ENCODE results near the gene COMMD4.
"Not testable (repeated sequence)": the region's sequence is repeated elsewhere in the genome, so short reads cannot be mapped to it uniquely, and the experiment has no call there.

Gene COMMD4

DNA sequence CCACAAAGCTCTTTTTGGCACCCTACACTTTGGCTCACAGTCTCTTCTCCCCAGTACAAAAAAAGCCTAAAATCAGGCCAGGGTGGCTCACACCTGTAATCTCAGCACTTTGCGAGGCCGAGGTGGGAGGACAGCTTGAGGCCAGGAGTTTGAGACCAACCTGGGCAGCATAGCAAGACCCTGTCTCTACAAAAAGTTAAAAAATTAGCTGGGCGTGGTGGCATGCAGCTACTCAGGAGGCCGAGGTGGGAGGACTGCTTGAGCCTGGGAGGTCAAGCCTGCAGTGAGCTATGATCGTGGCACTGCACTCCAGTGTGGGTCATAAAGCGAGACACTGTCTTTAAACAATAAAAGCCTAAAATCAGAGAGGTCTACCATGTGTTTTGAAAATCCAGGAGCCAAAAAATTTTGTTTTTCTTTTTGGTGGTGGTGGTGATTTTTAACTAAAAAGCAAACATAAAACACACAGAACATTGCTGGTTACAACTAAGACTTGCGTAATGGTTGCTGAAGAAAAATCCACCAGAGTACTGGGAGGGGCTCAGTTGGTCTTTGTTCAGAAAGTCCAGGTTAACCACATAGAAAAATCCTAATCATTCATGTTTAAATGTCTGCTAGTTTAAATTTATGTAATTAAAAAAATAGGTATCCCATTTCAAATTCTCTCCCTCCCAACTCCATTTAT, 34.2 kb downstream of the COMMD4 start:
- Mint-ChIP-seq H3K27ac (peak overlapping the region; percentile 93), H3K9me3 (no peaks in the 10 kb centered on the region), H3K4me3 (peak overlapping the region; percentile 89), H3K36me3 (peaks cover 86% of the 10 kb centered on the region), H3K4me1 (peaks cover 16% of the 10 kb centered on the region)
- DNase-seq (ENCODE audit: low spot score in 2 of 2) (no peak), ATAC-seq (no peak)

DNA sequence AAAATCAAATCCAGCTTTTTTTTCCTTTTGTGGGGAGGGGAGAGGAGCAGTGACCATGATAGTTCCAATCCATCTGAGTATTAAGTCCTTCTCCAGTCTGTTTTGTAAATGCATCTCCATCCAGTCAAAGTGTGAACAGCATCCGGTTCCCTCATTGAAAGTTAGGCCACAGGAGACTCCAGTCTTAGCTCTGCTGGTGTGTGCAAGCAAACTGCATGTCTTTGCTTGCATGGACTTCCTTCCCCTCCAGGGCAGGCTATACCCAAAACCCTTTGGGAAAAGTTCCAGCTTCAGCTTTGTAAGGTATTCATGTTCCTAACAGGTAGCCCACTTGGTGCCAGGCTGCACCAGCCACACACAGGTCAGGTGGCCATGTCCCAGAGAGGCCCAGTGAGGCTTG, 35.6 kb downstream of the COMMD4 start:
- no peak overlapping the region for H3K4me3 Mint-ChIP-seq
- no peak for DNase-seq (ENCODE audit: low spot score in 2 of 2)
- H3K27ac Mint-ChIP-seq = peak overlapping the region; percentile 14
- no peaks in the 10 kb centered on the region for H3K9me3 Mint-ChIP-seq
- ATAC-seq = no peak
- H3K36me3 Mint-ChIP-seq = peaks cover 88% of the 10 kb centered on the region
- peaks cover 16% of the 10 kb centered on the region for H3K4me1 Mint-ChIP-seq

DNA sequence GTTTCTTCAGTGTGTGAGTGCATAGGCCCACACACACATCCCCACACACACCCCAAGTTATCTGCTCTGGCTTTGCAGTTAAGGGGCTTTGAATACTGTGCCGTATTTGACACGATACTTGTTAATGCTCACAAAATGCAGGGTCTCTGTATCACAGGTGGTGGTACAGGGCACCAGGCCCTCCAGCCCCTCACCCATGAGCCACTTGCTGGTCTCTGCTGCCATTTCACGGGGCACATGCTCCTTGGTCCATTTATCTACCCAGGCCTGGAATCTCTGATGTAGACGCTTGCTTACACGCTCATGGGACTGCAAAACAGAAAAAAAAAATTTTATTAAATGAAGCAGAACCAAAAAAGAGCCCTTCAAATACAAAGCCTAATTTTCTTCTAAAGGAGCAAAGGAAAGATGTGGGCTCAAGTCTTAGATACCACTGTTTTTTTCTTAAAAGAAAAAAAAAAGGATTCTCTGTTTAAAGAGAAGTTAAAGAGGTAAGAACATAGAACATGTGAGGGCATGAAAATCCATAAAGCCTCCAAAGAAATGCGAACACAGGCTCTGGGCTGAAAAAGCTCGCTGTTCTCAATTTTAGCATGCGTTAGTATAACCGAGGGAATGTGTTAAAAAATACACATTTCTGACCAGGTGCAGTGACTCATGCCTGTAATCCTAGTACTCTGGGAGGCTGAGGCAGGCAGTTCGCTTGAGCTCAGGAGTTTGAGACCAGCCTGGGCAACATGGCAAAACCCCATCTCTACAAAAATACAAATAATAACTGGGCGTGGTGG, 36.2 kb downstream of the COMMD4 start:
- no peak for DNase-seq (ENCODE audit: low spot score in 2 of 2)
- H3K4me1 Mint-ChIP-seq = peaks cover 16% of the 10 kb centered on the region
- peak overlapping the region; percentile 26 for H3K27ac Mint-ChIP-seq
- H3K4me3 Mint-ChIP-seq = no peak overlapping the region
- peaks cover 94% of the 10 kb centered on the region for H3K36me3 Mint-ChIP-seq
- no peak for ATAC-seq
- H3K9me3 Mint-ChIP-seq = no peaks in the 10 kb centered on the region

DNA sequence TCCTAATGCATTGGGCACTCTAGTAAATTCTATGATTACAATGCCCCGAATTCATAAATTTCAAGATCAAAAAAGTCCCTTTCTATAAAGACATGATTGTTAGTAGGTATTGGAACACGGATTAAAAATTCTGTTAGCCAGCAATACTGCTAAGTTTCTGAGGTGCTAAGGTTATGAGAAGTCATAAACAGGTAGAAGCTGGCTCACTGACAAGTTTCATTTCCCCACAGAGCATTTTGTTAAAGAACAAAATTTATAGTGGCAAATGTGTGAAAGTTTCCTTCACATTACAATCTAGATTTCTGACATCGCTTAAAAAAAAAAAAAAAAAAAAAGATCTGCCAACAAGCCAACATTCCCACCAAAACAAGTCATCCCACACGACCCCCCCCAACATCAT, 44.9 kb downstream of the COMMD4 start:
- no peaks in the 10 kb centered on the region for H3K9me3 Mint-ChIP-seq
- H3K27ac Mint-ChIP-seq = peak overlapping the region; percentile 27
- DNase-seq (ENCODE audit: low spot score in 2 of 2) (no peak), ATAC-seq (no peak)
- H3K36me3 Mint-ChIP-seq = peaks cover 100% of the 10 kb centered on the region
- H3K4me3 Mint-ChIP-seq = no peak overlapping the region
- peaks cover 4% of the 10 kb centered on the region for H3K4me1 Mint-ChIP-seq

DNA sequence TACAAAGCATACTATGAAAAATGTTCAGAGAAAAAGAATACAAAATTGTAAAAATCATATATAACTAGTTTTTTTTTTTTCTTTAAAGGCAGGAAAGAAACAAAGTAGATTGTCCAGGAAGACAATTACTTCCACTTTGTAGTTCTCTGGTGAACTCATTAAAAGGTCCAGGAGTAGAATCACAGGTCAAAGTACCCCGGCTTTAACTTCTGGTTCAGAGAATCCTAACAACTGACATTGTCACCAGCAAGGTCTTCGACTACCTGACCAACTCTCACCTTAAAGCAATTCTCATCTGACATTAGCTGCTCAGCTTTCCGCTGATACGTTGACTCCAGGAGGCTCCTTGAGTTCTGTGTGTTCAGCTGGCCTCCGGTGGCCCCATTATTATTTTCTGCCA, 48.1 kb downstream of the COMMD4 start:
- H3K4me3 Mint-ChIP-seq; H3K9me3 Mint-ChIP-seq; DNase-seq (ENCODE audit: low spot score in 2 of 2); ATAC-seq: not testable (repeated sequence)
- peaks cover 12% of the 10 kb centered on the region for H3K4me1 Mint-ChIP-seq
- H3K36me3 Mint-ChIP-seq = peaks cover 100% of the 10 kb centered on the region
- peak overlapping the region; percentile 45 for H3K27ac Mint-ChIP-seq
